Skin epidermis (tissue), 12 donors: ENCODE results near the gene DHCR24.

Source experiments
- H3K27ac ChIP-seq, 21 experiments: fragments of 200-600 bp; sonication (generic) in 11 of 21; one replicate each; pipeline ENCODE4 v1.5.0; 2020; ENCODE audit warnings: mild to moderate bottlenecking in 3 of 21, inconsistent platforms in 2 of 21, moderate library complexity in 2 of 21
- H3K4me3 ChIP-seq, 7 experiments: fragments of 200-600 bp; sonication (generic) in 2 of 7; one replicate each; pipeline ENCODE4 v1.5.0; 2020; ENCODE audit warnings: inconsistent platforms in 2 of 7, mild to moderate bottlenecking in 2 of 7, moderate library complexity in 1 of 7

DHCR24 gene

GRCh38 chr1:54850069-54850730 lies 36.8 kb downstream of the DHCR24 start:
- Histone ChIP-seq H3K27ac (peak overlapping the region in 9 of 21 experiments; percentile 21 to 68 (median 46)), H3K4me3 (no peak overlapping the region)

GRCh38 chr1:54849219-54850068 lies 37.6 kb downstream of the DHCR24 start:
- H3K27ac ChIP-seq: peak overlapping the region in 5 of 21 experiments; percentile 21 to 68 (median 48)
- no peak overlapping the region for H3K4me3 ChIP-seq

- Histone ChIP-seq H3K4me3 (no peak overlapping the region), H3K27ac (no peak overlapping the region)
Observed at GRCh38 chr1:54848134-54848948, 38.7 kb downstream of the DHCR24 start.

GRCh38 chr1:54846716-54847284 lies 40.2 kb downstream of the DHCR24 start:
- Histone ChIP-seq H3K27ac (no peak overlapping the region), H3K4me3 (no peak overlapping the region)

- H3K27ac ChIP-seq: no peak overlapping the region
- no peak overlapping the region for H3K4me3 ChIP-seq
Observed at GRCh38 chr1:54846301-54846700, 40.7 kb downstream of the DHCR24 start.

GRCh38 chr1:54845772-54846171 lies 41.2 kb downstream of the DHCR24 start:
- H3K4me3 ChIP-seq: no peak overlapping the region
- H3K27ac ChIP-seq: no peak overlapping the region

- Histone ChIP-seq H3K4me3 (no peak overlapping the region), H3K27ac (no peak overlapping the region)
Observed at GRCh38 chr1:54844564-54844963, 42.4 kb downstream of the DHCR24 start.

GRCh38 chr1:54843449-54843848 lies 43.5 kb downstream of the DHCR24 start:
- no peak overlapping the region for H3K27ac ChIP-seq
- H3K4me3 ChIP-seq: no peak overlapping the region

GRCh38 chr1:54842963-54843362 lies 44.0 kb downstream of the DHCR24 start:
- no peak overlapping the region for H3K27ac ChIP-seq

GRCh38 chr1:54842206-54842915 lies 44.6 kb downstream of the DHCR24 start:
- Histone ChIP-seq H3K27ac (no peak overlapping the region), H3K4me3 (no peak overlapping the region)

More at GRCh38 chr1:54842963-54843362, 44.0 kb downstream of the DHCR24 start:
- no peak overlapping the region for H3K4me3 ChIP-seq

GRCh38 chr1:54839824-54840223 lies 47.2 kb downstream of the DHCR24 start:
- no peak overlapping the region for H3K4me3 ChIP-seq
- no peak overlapping the region for H3K27ac ChIP-seq

GRCh38 chr1:54838565-54839180 lies 48.3 kb downstream of the DHCR24 start:
- H3K27ac ChIP-seq: no peak overlapping the region
- H3K4me3 ChIP-seq: no peak overlapping the region

GRCh38 chr1:54837002-54837853 lies 49.8 kb downstream of the DHCR24 start:
- no peak overlapping the region for H3K4me3 ChIP-seq

GRCh38 chr1:54836594-54836993 lies 50.4 kb downstream of the DHCR24 start:
- no peak overlapping the region for H3K27ac ChIP-seq
- no peak overlapping the region for H3K4me3 ChIP-seq

More at GRCh38 chr1:54837002-54837853, 49.8 kb downstream of the DHCR24 start:
- no peak overlapping the region for H3K27ac ChIP-seq

GRCh38 chr1:54835970-54836369 lies 51.0 kb downstream of the DHCR24 start:
- Histone ChIP-seq H3K4me3 (no peak overlapping the region), H3K27ac (no peak overlapping the region)

GRCh38 chr1:54835131-54835898 lies 51.7 kb downstream of the DHCR24 start:
- H3K4me3 ChIP-seq: no peak overlapping the region

GRCh38 chr1:54834007-54834541 lies 52.9 kb downstream of the DHCR24 start:
- H3K27ac ChIP-seq: no peak overlapping the region

More at GRCh38 chr1:54835131-54835898, 51.7 kb downstream of the DHCR24 start:
- peak overlapping the region in 1 of 21 experiments; percentile 17 for H3K27ac ChIP-seq

More at GRCh38 chr1:54834007-54834541, 52.9 kb downstream of the DHCR24 start:
- no peak overlapping the region for H3K4me3 ChIP-seq
